ENCODE measurements around the gene TNPO2.
A peak's percentile ranks its signal among the peaks of the same experiment; 100 is the strongest.
"Not testable (repeated sequence)": the region's sequence is repeated elsewhere in the genome, so short reads cannot be mapped to it uniquely, and the experiment has no call there.

The TNPO2 gene

GRCh38 chr19:12689581-12690216, 34.0 kb downstream of the TNPO2 start:
- TF ChIP-seq, protein P1, sequence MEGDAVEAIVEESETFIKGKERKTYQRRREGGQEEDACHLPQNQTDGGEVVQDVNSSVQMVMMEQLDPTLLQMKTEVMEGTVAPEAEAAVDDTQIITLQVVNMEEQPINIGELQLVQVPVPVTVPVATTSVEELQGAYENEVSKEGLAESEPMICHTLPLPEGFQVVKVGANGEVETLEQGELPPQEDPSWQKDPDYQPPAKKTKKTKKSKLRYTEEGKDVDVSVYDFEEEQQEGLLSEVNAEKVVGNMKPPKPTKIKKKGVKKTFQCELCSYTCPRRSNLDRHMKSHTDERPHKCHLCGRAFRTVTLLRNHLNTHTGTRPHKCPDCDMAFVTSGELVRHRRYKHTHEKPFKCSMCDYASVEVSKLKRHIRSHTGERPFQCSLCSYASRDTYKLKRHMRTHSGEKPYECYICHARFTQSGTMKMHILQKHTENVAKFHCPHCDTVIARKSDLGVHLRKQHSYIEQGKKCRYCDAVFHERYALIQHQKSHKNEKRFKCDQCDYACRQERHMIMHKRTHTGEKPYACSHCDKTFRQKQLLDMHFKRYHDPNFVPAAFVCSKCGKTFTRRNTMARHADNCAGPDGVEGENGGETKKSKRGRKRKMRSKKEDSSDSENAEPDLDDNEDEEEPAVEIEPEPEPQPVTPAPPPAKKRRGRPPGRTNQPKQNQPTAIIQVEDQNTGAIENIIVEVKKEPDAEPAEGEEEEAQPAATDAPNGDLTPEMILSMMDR (IDR thresholded peaks at IDR 0.05; ENCODE audit: borderline replicate concordance, control extremely low read depth, extremely low read depth, insufficient read depth, missing control alignments): no peak
- in situ Hi-C loops (cut with MboI; ENCODE audit: low sequenced_read_pairs, unreplicated experiment): no loop called here
- no peak for DNase-seq (ENCODE audit: low spot score)

DNA sequence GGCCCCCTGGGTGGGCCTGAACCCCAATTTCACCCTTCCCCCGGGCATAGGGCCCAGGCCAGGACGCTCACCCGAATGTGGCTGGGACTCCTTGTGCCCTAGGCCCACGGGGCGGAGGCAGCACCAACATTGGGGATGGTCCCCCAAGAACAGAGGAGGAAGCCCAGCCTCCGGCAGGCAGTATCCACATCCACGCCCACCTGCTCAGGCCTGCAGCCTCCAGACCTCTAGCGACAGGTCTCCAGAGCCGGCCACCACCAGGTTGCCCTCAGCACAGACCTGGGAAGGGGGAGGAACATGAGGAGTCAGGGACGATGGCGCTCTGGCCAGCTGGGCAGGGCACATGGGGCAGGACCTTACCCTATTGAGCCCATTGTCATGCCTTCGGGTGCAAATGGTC, 34.7 kb downstream of the TNPO2 start:
- in situ Hi-C loops (cut with MboI; ENCODE audit: low sequenced_read_pairs, unreplicated experiment): no loop called here
- TF ChIP-seq, protein P1 (IDR thresholded peaks at IDR 0.05; ENCODE audit: borderline replicate concordance, control extremely low read depth, extremely low read depth, insufficient read depth, missing control alignments): no peak

GRCh38 chr19:12687496-12688196, 36.1 kb downstream of the TNPO2 start, which contains the start of gene GNG14:
Gene GNG14, plus strand, starts transcription at chr19:12687998. Its CDS starts 51 bp downstream, at chr19:12688049.
- DNase-seq (ENCODE audit: low spot score): no peak
- TF ChIP-seq, protein P1 (IDR thresholded peaks at IDR 0.05; ENCODE audit: borderline replicate concordance, control extremely low read depth, extremely low read depth, insufficient read depth, missing control alignments): no peak
- in situ Hi-C loops (cut with MboI; ENCODE audit: low sequenced_read_pairs, unreplicated experiment): no loop called here

More for the DNA sequence above, 34.7 kb downstream of the TNPO2 start:
- no peak for DNase-seq (ENCODE audit: low spot score)

DNA sequence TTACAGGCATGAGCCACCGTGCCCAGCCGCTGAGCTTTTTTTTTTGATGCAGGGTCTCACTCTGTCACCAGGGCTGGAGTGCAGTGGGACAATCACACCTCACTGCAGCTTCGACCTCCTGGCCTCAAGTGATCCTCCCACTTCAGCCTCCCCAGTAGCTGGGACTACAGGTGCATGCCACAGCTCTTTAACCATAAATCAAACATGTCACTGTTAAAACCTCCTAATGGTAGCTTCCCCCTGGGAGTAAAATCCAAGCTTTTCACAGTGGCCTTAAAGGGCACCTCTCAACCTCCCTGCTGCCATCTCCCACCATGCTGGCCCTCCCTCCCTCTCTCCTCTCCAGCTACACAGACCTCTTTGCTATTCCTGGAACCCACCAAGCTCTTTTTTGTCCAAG, 37.9 kb downstream of the TNPO2 start:
- in situ Hi-C loops (cut with MboI; ENCODE audit: low sequenced_read_pairs, unreplicated experiment): no loop called here
- TF ChIP-seq, protein P1 (IDR thresholded peaks at IDR 0.05; ENCODE audit: borderline replicate concordance, control extremely low read depth, extremely low read depth, insufficient read depth, missing control alignments): no peak
- DNase-seq (ENCODE audit: low spot score): no peak

DNA sequence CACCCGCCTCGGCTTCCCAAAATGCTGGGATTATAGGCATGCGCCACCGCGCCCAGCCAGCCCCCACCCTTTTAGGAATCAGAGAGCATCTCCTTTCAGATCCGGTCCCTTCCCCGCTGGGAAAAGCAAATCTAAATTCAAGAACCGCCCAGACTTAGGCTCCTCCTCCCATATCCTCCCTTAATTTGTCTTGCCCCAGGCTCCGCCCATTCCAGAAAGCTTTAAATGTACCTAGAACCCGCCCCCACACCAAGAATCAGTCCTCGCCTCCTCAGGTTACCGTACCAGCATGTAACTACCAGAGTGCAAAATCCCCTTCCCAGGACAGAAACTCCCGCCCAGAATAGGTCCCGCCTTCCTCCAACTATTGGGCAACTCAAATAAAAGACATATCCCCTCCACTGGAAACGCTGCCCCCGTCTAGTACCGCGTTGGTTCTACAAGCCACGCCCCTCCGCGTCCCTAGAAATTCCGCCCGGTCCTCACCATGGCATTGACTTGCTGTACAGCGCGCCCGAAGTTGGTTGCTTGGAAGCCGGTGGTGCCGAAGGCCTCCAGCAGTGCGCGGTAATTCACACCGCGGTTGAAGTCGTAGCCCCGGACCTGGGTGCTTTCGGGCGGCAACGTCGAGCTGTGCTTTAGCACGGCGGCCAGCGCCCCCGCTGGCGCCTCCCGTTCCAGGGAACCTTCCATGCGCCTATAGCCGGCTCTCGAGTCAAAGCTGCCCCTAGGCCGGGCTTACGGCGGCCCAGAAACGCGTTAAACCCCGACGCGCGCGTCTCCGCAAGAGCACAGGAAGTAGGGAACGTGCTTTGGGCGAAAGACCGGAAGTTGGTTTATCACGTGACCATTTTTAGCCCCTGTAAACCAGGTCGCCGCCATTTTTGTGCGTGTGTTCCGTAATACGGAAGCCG, 42.4 kb downstream of the TNPO2 start, which contains the start of gene DHPS:
DHPS (minus strand) TSS at position 807 of the 914 bp plus-strand sequence; CDS start at position 693, 114 bp downstream.
- peak; percentile 95 for DNase-seq (ENCODE audit: low spot score)
- in situ Hi-C loops (cut with MboI; ENCODE audit: low sequenced_read_pairs, unreplicated experiment): no loop called here
- TF ChIP-seq, protein P1 (IDR thresholded peaks at IDR 0.05; ENCODE audit: borderline replicate concordance, control extremely low read depth, extremely low read depth, insufficient read depth, missing control alignments): no peak

DNA sequence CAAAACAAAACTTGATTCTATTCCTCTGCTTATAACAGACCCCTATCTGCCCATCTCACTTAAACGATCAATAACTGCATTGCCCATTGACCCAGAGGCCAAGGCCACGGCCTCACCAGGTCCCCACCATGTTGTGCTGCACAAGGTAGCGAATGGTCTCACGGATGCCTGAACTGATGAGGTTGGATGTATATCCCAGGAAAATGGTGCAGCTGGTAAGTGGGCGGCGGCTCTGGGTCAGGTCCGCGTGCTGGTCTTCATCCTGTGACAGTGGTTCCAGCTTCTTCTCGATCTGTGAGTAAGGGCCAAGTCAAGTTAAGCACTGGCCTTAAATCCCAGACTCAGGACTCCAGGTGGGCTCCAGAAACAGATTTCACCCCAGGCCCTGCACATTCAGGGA, 43.7 kb downstream of the TNPO2 start:
- in situ Hi-C loops (cut with MboI; ENCODE audit: low sequenced_read_pairs, unreplicated experiment): no loop called here
- TF ChIP-seq, protein P1 (IDR thresholded peaks at IDR 0.05; ENCODE audit: borderline replicate concordance, control extremely low read depth, extremely low read depth, insufficient read depth, missing control alignments): no peak
- no peak for DNase-seq (ENCODE audit: low spot score)

- DNase-seq (ENCODE audit: low spot score): not testable (repeated sequence)
These were observed 45.7 kb downstream of the TNPO2 start for GRCh38 chr19:12678039-12678438.

More at GRCh38 chr19:12678039-12678438, 45.7 kb downstream of the TNPO2 start:
- in situ Hi-C loops (cut with MboI; ENCODE audit: low sequenced_read_pairs, unreplicated experiment): loop anchor here (10.0 kb wide), 1 partner anchor 103 kb away; no protein-coding TSS in a partner anchor

Data from GM13976 (cell line).